Ectodermal cell (in vitro differentiated cells): ENCODE measurements around the gene YWHAH.

ENCODE experiments used
- H3K27ac ChIP-seq: 2 replicates; pipeline ENCODE4 v1.7.0; 2013; ENCODE audit warnings: mild to moderate bottlenecking, low read depth, low read length; ENCODE audit not compliant: insufficient read depth, poor library complexity, severe bottlenecking
- H3K27me3 ChIP-seq: 2 replicates; pipeline ENCODE4 v1.7.0; 2013; ENCODE audit warnings: mild to moderate bottlenecking, low read length; ENCODE audit not compliant: insufficient read depth, control insufficient read depth, poor library complexity, severe bottlenecking
- H3K36me3 ChIP-seq: one replicate; pipeline ENCODE4 v1.7.0; 2013; ENCODE audit warnings: low read length; ENCODE audit not compliant: control insufficient read depth, insufficient read depth
- H3K4me1 ChIP-seq: one replicate; pipeline ENCODE4 v1.7.0; 2013; ENCODE audit warnings: low read length; ENCODE audit not compliant: control insufficient read depth, insufficient read depth
- H3K4me3 ChIP-seq: 2 replicates; pipeline ENCODE4 v1.7.0; 2013; ENCODE audit warnings: low read depth, low read length, control low read depth; ENCODE audit not compliant: insufficient read depth
- H3K9me3 ChIP-seq: 2 replicates; pipeline ENCODE4 v1.7.0; 2013; ENCODE audit warnings: mild to moderate bottlenecking, low read length, moderate library complexity; ENCODE audit not compliant: control insufficient read depth
- WGBS, 2 experiments: methylation state at CpG; one replicate each; pipeline ENCODE4 v1.1.7; 2013; ENCODE audit warnings: missing lambda C conversion rate in 2 of 2; 5-methylcytosine and 5-hydroxymethylcytosine counted together

The YWHAH gene

GRCh38 chr22:31906086-31906485 lies 38.2 kb upstream of the YWHAH start:
- Histone ChIP-seq H3K4me3 (no peak overlapping the region), H3K9me3 (no peaks in the 10 kb centered on the region), H3K4me1 (no peaks in the 10 kb centered on the region), H3K27me3 (no peaks in the 10 kb centered on the region), H3K36me3 (peaks cover 6% of the 10 kb centered on the region), H3K27ac (no peak overlapping the region)
- WGBS, 2 experiments = 96% methylated on average over 16 of the region's 16 CpGs

GRCh38 chr22:31906569-31906968 lies 37.8 kb upstream of the YWHAH start:
- Histone ChIP-seq H3K4me3 (no peak overlapping the region), H3K36me3 (peaks cover 6% of the 10 kb centered on the region), H3K9me3 (no peaks in the 10 kb centered on the region), H3K4me1 (no peaks in the 10 kb centered on the region), H3K27ac (no peak overlapping the region), H3K27me3 (no peaks in the 10 kb centered on the region)
- WGBS, 2 experiments = 90 to 96% methylated on average over 5 of the region's 5 CpGs

GRCh38 chr22:31909977-31910376 lies 34.4 kb upstream of the YWHAH start:
- Histone ChIP-seq H3K9me3 (no peaks in the 10 kb centered on the region), H3K4me3 (no peak overlapping the region), H3K36me3 (peaks cover under 1% of the 10 kb centered on the region), H3K27ac (no peak overlapping the region), H3K4me1 (no peaks in the 10 kb centered on the region), H3K27me3 (no peaks in the 10 kb centered on the region)
- WGBS, 2 experiments = 92 to 93% methylated on average over 5 of the region's 5 CpGs

- Histone ChIP-seq H3K27me3 (no peaks in the 10 kb centered on the region), H3K9me3 (no peaks in the 10 kb centered on the region), H3K36me3 (no peaks in the 10 kb centered on the region), H3K4me1 (no peaks in the 10 kb centered on the region), H3K27ac (no peak overlapping the region), H3K4me3 (no peak overlapping the region)
- WGBS, 2 experiments = 88 to 93% methylated on average over 7 of the region's 7 CpGs
Measured at GRCh38 chr22:31911565-31912406, 32.5 kb upstream of the YWHAH start.

GRCh38 chr22:31912407-31912743 lies 32.0 kb upstream of the YWHAH start:
- no peaks in the 10 kb centered on the region for H3K9me3 ChIP-seq
- no peaks in the 10 kb centered on the region for H3K36me3 ChIP-seq
- no peak overlapping the region for H3K27ac ChIP-seq
- 90 to 93% methylated on average over 1 of the region's 1 CpG for WGBS, 2 experiments
- H3K4me3 ChIP-seq = no peak overlapping the region
- H3K27me3 ChIP-seq = no peaks in the 10 kb centered on the region
- no peaks in the 10 kb centered on the region for H3K4me1 ChIP-seq

DNA sequence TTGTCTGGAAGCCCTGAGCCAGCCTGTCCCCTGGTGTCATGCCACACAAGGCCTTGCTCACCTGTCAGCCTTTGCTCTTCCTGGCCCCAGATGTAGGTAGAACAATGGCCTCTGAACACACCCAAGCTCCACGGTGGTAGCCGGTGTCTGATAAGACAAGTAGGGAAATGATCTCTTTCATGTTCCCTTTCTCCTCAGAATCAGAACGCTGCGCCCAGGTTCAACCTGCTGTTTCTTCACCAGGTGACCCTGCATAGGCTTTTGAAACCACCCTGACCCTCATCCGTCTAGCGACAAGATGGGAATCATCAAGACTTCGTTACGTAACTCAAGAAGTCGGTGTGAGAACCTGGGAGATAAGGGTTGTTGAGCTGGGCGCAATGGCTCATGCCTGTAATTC lies 28.7 kb upstream of the YWHAH start:
- no peaks in the 10 kb centered on the region for H3K36me3 ChIP-seq
- WGBS, 2 experiments = 93 to 94% methylated on average over 10 of the region's 10 CpGs
- H3K4me1 ChIP-seq = no peaks in the 10 kb centered on the region
- no peak overlapping the region for H3K27ac ChIP-seq
- H3K27me3 ChIP-seq = no peaks in the 10 kb centered on the region
- no peak overlapping the region for H3K4me3 ChIP-seq
- H3K9me3 ChIP-seq = no peaks in the 10 kb centered on the region

DNA sequence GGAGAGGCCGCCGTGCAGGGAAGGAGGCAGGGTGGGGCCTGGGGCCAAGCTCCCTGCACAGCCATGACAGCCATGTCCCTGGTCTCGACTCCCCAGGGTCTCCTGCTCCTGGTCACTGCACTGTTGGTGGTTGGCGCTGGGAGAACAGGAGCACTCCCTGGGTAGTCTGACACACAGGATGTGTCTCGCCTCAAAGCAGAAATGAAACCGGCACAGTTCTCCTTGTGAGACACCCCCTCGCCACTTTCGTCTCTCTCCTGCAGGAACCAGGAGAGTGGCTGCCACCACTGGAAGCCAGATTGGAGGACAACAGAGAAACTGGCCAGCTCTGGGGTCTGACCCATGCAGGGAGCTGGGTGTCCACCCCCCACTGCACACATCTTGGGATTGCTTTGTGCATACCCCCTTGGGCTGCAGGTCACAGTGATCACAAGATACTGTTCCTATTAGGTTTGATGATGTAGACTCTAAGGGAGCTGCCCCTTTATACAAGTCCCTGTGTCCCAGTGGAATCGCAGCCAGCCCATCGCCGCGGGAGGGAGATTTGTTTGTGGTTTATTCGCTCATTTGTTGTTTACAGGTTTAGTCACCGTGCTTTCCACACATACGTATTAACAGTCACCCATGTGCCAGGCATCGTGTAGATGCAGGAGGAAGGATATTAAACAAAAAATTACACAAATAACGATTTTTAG lies 27.0 kb upstream of the YWHAH start:
- H3K9me3 ChIP-seq = no peaks in the 10 kb centered on the region
- H3K27me3 ChIP-seq = no peaks in the 10 kb centered on the region
- no peaks in the 10 kb centered on the region for H3K36me3 ChIP-seq
- H3K4me1 ChIP-seq = no peaks in the 10 kb centered on the region
- WGBS, 2 experiments = 90 to 91% methylated on average over 13 to 17 of the region's 17 CpGs
- no peak overlapping the region for H3K4me3 ChIP-seq
- H3K27ac ChIP-seq = no peak overlapping the region

GRCh38 chr22:31919730-31920129 lies 24.6 kb upstream of the YWHAH start:
- 92 to 93% methylated on average over 3 of the region's 3 CpGs for WGBS, 2 experiments

GRCh38 chr22:31920306-31920705 lies 24.0 kb upstream of the YWHAH start:
- Histone ChIP-seq H3K36me3 (no peaks in the 10 kb centered on the region), H3K9me3 (no peaks in the 10 kb centered on the region), H3K27ac (no peak overlapping the region), H3K4me1 (no peaks in the 10 kb centered on the region), H3K4me3 (no peak overlapping the region), H3K27me3 (no peaks in the 10 kb centered on the region)
- 92 to 93% methylated on average over 3 of the region's 3 CpGs for WGBS, 2 experiments

More at GRCh38 chr22:31919730-31920129, 24.6 kb upstream of the YWHAH start:
- Histone ChIP-seq H3K27ac (no peak overlapping the region), H3K27me3 (no peaks in the 10 kb centered on the region), H3K4me3 (no peak overlapping the region), H3K36me3 (no peaks in the 10 kb centered on the region), H3K9me3 (no peaks in the 10 kb centered on the region), H3K4me1 (no peaks in the 10 kb centered on the region)

- Histone ChIP-seq H3K9me3 (no peaks in the 10 kb centered on the region), H3K36me3 (no peaks in the 10 kb centered on the region), H3K4me1 (no peaks in the 10 kb centered on the region), H3K27ac (no peak overlapping the region), H3K27me3 (no peaks in the 10 kb centered on the region), H3K4me3 (no peak overlapping the region)
- WGBS, 2 experiments = 92 to 93% methylated on average over 3 of the region's 3 CpGs
Measured at GRCh38 chr22:31921106-31921505, 23.2 kb upstream of the YWHAH start.
